Measurements from ENCODE around the gene ALDH1B1.

DNA sequence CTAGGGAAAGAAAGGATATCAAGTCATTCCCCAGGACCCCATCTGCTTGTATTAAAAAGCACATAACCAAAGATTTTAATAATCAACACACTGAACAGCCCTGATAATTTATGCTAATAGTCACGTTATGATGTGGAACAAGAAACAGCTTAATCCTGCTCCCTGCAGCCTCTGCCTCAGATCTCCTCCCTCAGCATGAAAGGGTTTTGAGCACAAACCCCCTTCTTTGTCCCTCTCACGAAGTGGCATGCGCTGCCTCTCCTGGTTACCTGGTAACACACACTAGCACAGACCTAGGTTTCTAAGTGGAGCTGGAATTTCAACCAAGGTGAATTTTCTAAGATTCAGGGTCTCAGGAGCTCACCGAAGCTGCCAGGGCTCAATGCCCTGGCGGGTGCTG is 26.7 kb downstream of the ALDH1B1 start:
- TF ChIP-seq, protein P1, sequence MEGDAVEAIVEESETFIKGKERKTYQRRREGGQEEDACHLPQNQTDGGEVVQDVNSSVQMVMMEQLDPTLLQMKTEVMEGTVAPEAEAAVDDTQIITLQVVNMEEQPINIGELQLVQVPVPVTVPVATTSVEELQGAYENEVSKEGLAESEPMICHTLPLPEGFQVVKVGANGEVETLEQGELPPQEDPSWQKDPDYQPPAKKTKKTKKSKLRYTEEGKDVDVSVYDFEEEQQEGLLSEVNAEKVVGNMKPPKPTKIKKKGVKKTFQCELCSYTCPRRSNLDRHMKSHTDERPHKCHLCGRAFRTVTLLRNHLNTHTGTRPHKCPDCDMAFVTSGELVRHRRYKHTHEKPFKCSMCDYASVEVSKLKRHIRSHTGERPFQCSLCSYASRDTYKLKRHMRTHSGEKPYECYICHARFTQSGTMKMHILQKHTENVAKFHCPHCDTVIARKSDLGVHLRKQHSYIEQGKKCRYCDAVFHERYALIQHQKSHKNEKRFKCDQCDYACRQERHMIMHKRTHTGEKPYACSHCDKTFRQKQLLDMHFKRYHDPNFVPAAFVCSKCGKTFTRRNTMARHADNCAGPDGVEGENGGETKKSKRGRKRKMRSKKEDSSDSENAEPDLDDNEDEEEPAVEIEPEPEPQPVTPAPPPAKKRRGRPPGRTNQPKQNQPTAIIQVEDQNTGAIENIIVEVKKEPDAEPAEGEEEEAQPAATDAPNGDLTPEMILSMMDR (IDR thresholded peaks at IDR 0.05) = no peak
- no peak for TF ChIP-seq POLR2AphosphoS5 (IDR thresholded peaks at IDR 0.05)
- TF ChIP-seq EP300 (IDR thresholded peaks at IDR 0.05) = no peak
- no peak for TF ChIP-seq POLR2A (IDR thresholded peaks at IDR 0.05; ENCODE audit: low read depth)
